ENCODE data around the gene DLX6. TPM values are rescaled to one million over a fixed set of nuclear protein-coding genes. Genes with fewer than 3 reads are reported as not detected.

The DLX6 gene
- total RNA-seq, 2 donors from 2014 or later, result not detected

GRCh38 chr7:97007583-97007861 is 2.2 kb downstream of the DLX6 start:
- H3K36me3 ChIP-seq, result no peaks in the 10 kb centered on the region
- ATAC-seq (ENCODE audit: insufficient number of reproducible peaks, low FRiP score, low read depth) (no peak), DNase-seq (ENCODE audit: low spot score) (no peak)
- no peak overlapping the region for H3K27ac ChIP-seq
- H3K4me1 ChIP-seq (ENCODE audit: control insufficient read depth in 1 of 2, low read depth in 2 of 2), result peaks cover 13 to 17% of the 10 kb centered on the region in 2 donors
- H3K4me3 ChIP-seq, result no peak overlapping the region
- no peaks in the 10 kb centered on the region for H3K9me3 ChIP-seq
- peaks cover 57% of the 10 kb centered on the region for H3K27me3 ChIP-seq (replicated peaks; ENCODE audit: insufficient read depth)
- no peak for TF ChIP-seq CTCF (IDR thresholded peaks at IDR 0.05)

GRCh38 chr7:97008275-97008917 is 3.0 kb downstream of the DLX6 start:
- no peaks in the 10 kb centered on the region for H3K9me3 ChIP-seq
- no peak overlapping the region for H3K27ac ChIP-seq
- peaks cover 58% of the 10 kb centered on the region for H3K27me3 ChIP-seq (replicated peaks; ENCODE audit: insufficient read depth)
- no peaks in the 10 kb centered on the region for H3K36me3 ChIP-seq
- H3K4me3 ChIP-seq, result no peak overlapping the region
- ATAC-seq (ENCODE audit: insufficient number of reproducible peaks, low FRiP score, low read depth), result no peak
- DNase-seq (ENCODE audit: low spot score), result no peak
- TF ChIP-seq CTCF (IDR thresholded peaks at IDR 0.05), result no peak
- peaks cover 13 to 17% of the 10 kb centered on the region in 2 donors for H3K4me1 ChIP-seq (ENCODE audit: control insufficient read depth in 1 of 2, low read depth in 2 of 2)

GRCh38 chr7:97009753-97010732 is 4.7 kb downstream of the DLX6 start:
- Histone ChIP-seq H3K4me3 (no peak overlapping the region), H3K27ac (no peak overlapping the region), H3K4me1 (ENCODE audit: control insufficient read depth in 1 of 2, low read depth in 2 of 2) (peaks cover 13 to 14% of the 10 kb centered on the region in 2 donors), H3K36me3 (no peaks in the 10 kb centered on the region), H3K9me3 (no peaks in the 10 kb centered on the region), H3K27me3 (replicated peaks; ENCODE audit: insufficient read depth) (peaks cover 54% of the 10 kb centered on the region)
- ATAC-seq (ENCODE audit: insufficient number of reproducible peaks, low FRiP score, low read depth) (no peak), DNase-seq (ENCODE audit: low spot score) (no peak)
- TF ChIP-seq CTCF (IDR thresholded peaks at IDR 0.05), result no peak

GRCh38 chr7:97011104-97011503 is 5.8 kb downstream of the DLX6 start:
- no peak overlapping the region for H3K27ac ChIP-seq
- H3K27me3 ChIP-seq (replicated peaks; ENCODE audit: insufficient read depth), result peaks cover 51% of the 10 kb centered on the region
- no peaks in the 10 kb centered on the region for H3K9me3 ChIP-seq
- H3K36me3 ChIP-seq, result no peaks in the 10 kb centered on the region
- H3K4me1 ChIP-seq (ENCODE audit: control insufficient read depth in 1 of 2, low read depth in 2 of 2), result peaks cover 4 to 9% of the 10 kb centered on the region in 2 donors
- ATAC-seq (ENCODE audit: insufficient number of reproducible peaks, low FRiP score, low read depth) (no peak), DNase-seq (ENCODE audit: low spot score) (no peak)
- H3K4me3 ChIP-seq, result no peak overlapping the region
- TF ChIP-seq CTCF (IDR thresholded peaks at IDR 0.05), result no peak

- H3K27me3 ChIP-seq (replicated peaks; ENCODE audit: insufficient read depth), result peaks cover 50% of the 10 kb centered on the region
- ATAC-seq (ENCODE audit: insufficient number of reproducible peaks, low FRiP score, low read depth), result no peak
- no peak for DNase-seq (ENCODE audit: low spot score)
- H3K27ac ChIP-seq, result no peak overlapping the region
- no peaks in the 10 kb centered on the region for H3K36me3 ChIP-seq
- H3K4me1 ChIP-seq (ENCODE audit: control insufficient read depth in 1 of 2, low read depth in 2 of 2), result peaks cover 4 to 12% of the 10 kb centered on the region in 2 donors
- H3K4me3 ChIP-seq, result no peak overlapping the region
- no peak for TF ChIP-seq CTCF (IDR thresholded peaks at IDR 0.05)
- no peaks in the 10 kb centered on the region for H3K9me3 ChIP-seq
These were observed 6.4 kb downstream of the DLX6 start for GRCh38 chr7:97011536-97012364.

Measured in thoracic aorta (tissue), 2 donors.